GM23338 (cell line): ENCODE data around the gene SOD1. TPM values are rescaled to one million over a fixed set of nuclear protein-coding genes. Genes with fewer than 3 reads are reported as not detected.

Source experiments
- ATAC-seq: fragments of 200-7000 bp; cut with Tn5 transposase; 3 replicates; pipeline ENCODE4 v1.9.1; 2020
- DNase-seq: peaks from one replicate; pipeline ENCODE4 v3.0.0-alpha.2; 2015; ENCODE audit warnings: low spot score
- H2AFZ ChIP-seq: fragments of 200-600 bp; sonication (generic); 2 replicates; pipeline ENCODE4 v1.8.0; 2016; ENCODE audit warnings: antibody characterized with exemption, mild to moderate bottlenecking, moderate library complexity
- H3F3A ChIP-seq: fragments of 200-600 bp; sonication (generic); replicated peaks from 2 replicates; pipeline ENCODE4 v1.8.0; 2017; ENCODE audit warnings: antibody characterized with exemption, mixed run types, low read depth
- H3K27ac ChIP-seq: fragments of 200-600 bp; sonication (generic); 2 replicates; pipeline ENCODE4 v1.6.1; 2016; ENCODE audit warnings: low read depth
- H3K27me3 ChIP-seq: fragments of 200-600 bp; sonication (generic); 2 replicates; pipeline ENCODE4 v1.8.0; 2016; ENCODE audit warnings: mild to moderate bottlenecking, mixed run types, moderate library complexity; ENCODE audit not compliant: insufficient read depth
- H3K36me3 ChIP-seq: fragments of 200-600 bp; sonication (generic); 2 replicates; pipeline ENCODE4 v1.8.0; 2016; ENCODE audit warnings: mild to moderate bottlenecking; ENCODE audit not compliant: insufficient read depth
- H3K4me1 ChIP-seq: fragments of 200-600 bp; sonication (generic); 2 replicates; pipeline ENCODE4 v1.8.0; 2016; ENCODE audit warnings: mild to moderate bottlenecking, moderate library complexity; ENCODE audit not compliant: insufficient read depth
- H3K4me2 ChIP-seq: fragments of 200-600 bp; sonication (generic); 2 replicates; pipeline ENCODE4 v1.7.1; 2017; ENCODE audit warnings: mixed run types
- H3K4me3 ChIP-seq: fragments of 200-600 bp; sonication (generic); 2 replicates; pipeline ENCODE4 v1.6.1; 2016; ENCODE audit warnings: mixed run types
- H3K79me2 ChIP-seq: fragments of 200-600 bp; sonication (generic); replicated peaks from 2 replicates; pipeline ENCODE4 v1.8.0; 2017; ENCODE audit warnings: mild to moderate bottlenecking; ENCODE audit not compliant: insufficient read depth
- H3K9me2 ChIP-seq: fragments of 200-600 bp; sonication (generic); 2 replicates; pipeline ENCODE4 v1.8.0; 2017; ENCODE audit not compliant: insufficient read depth
- H4K20me1 ChIP-seq: fragments of 200-600 bp; sonication (generic); replicated peaks from 2 replicates; pipeline ENCODE4 v1.8.0; 2017; ENCODE audit warnings: mild to moderate bottlenecking; ENCODE audit not compliant: insufficient read depth
- H3K27ac Mint-ChIP-seq: 2 replicates; pipeline ENCODE4 v1.8.0; 2020; ENCODE audit warnings: inconsistent platforms, mild to moderate bottlenecking, moderate library complexity, mixed read lengths
- H3K27me3 Mint-ChIP-seq: 3 replicates; pipeline ENCODE4 v1.8.0; 2022; ENCODE audit warnings: low read depth, mild to moderate bottlenecking, moderate library complexity, mixed read lengths, inconsistent platforms; ENCODE audit not compliant: insufficient read depth, poor library complexity
- H3K36me3 Mint-ChIP-seq: 3 replicates; pipeline ENCODE4 v1.8.0; 2021; ENCODE audit warnings: low read depth, mild to moderate bottlenecking, inconsistent platforms, moderate library complexity, mixed read lengths
- H3K4me1 Mint-ChIP-seq: 3 replicates; pipeline ENCODE4 v1.8.0; 2020; ENCODE audit warnings: mild to moderate bottlenecking, inconsistent platforms, mixed read lengths
- H3K4me3 Mint-ChIP-seq: 3 replicates; pipeline ENCODE4 v1.8.0; 2021; ENCODE audit warnings: moderate library complexity, mild to moderate bottlenecking, inconsistent platforms, mixed read lengths
- H3K9me3 Mint-ChIP-seq: 3 replicates; pipeline ENCODE4 v1.8.0; 2020; ENCODE audit warnings: moderate library complexity, mild to moderate bottlenecking, inconsistent platforms, mixed read lengths
- CREB1 ChIP-seq: fragments of 250-450 bp; sonication (Bioruptor Pico); IDR thresholded peaks from 2 replicates; pipeline ENCODE4 v1.5.0; 2020; ENCODE audit warnings: low read depth, mild to moderate bottlenecking, moderate library complexity
- EZH2 ChIP-seq: fragments of 200-600 bp; sonication (generic); IDR thresholded peaks from one replicate; pipeline ENCODE4 v1.8.0; 2017; ENCODE audit warnings: antibody characterized with exemption, mild to moderate bottlenecking, low read depth; ENCODE audit not compliant: unreplicated experiment
- EZH2phosphoT487 ChIP-seq: fragments of 200-600 bp; sonication (generic); IDR thresholded peaks from one replicate; pipeline ENCODE4 v1.8.1; 2018; ENCODE audit warnings: antibody characterized with exemption; ENCODE audit not compliant: unreplicated experiment
- JUNB ChIP-seq: IDR thresholded peaks from one replicate; pipeline ENCODE4 v1.6.1; 2016; ENCODE audit warnings: antibody characterized with exemption; ENCODE audit not compliant: unreplicated experiment
- NANOG ChIP-seq: IDR thresholded peaks from 2 replicates; pipeline ENCODE4 v1.6.1; 2016; ENCODE audit warnings: antibody characterized with exemption, borderline replicate concordance
- POLR2AphosphoS5 ChIP-seq: IDR thresholded peaks from 2 replicates; pipeline ENCODE4 v1.6.1; 2016; ENCODE audit warnings: antibody characterized with exemption, low read depth
- STAT1 ChIP-seq: IDR thresholded peaks from one replicate; pipeline ENCODE4 v1.6.1; 2016; ENCODE audit warnings: antibody characterized with exemption; ENCODE audit not compliant: unreplicated experiment
- ZNF114 ChIP-seq: fragments of 250-450 bp; sonication (Bioruptor Pico); IDR thresholded peaks from 2 replicates; pipeline ENCODE4 v1.5.0; 2020; ENCODE audit warnings: mild to moderate bottlenecking, moderate library complexity
- ZNF331 ChIP-seq: fragments of 250-450 bp; sonication (Bioruptor Pico); IDR thresholded peaks from 2 replicates; pipeline ENCODE4 v1.5.0; 2020; ENCODE audit warnings: low read depth, mild to moderate bottlenecking, moderate library complexity
- polyA plus RNA-seq: library from polyadenylated mRNA; unstranded; fragments of >200 nt; fragmentation: Nextera tagmentation; extraction: Ambion mirVana; gene quantifications from 2 replicates; pipeline ENCODE4 v1.2.1, GENCODE V29; 2016
- total RNA-seq: library from RNA; depleted of rRNA; stranded (reverse); fragments of >200 nt; shearing (Covaris generic); gene quantifications from 2 replicates; pipeline ENCODE4 v1.2.3, GENCODE V29; 2014
- TF ChIP-seq, protein P1 (sequence below): IDR thresholded peaks from 2 replicates; pipeline ENCODE4 v1.6.1; 2016; ENCODE audit warnings: antibody characterized with exemption
- TF ChIP-seq, protein P2 (sequence below): IDR thresholded peaks from one replicate; pipeline ENCODE4 v1.6.1; 2018; ENCODE audit warnings: antibody characterized with exemption; ENCODE audit not compliant: unreplicated experiment
- TF ChIP-seq, protein P3 (sequence below): fragments of 250-450 bp; sonication (Bioruptor Pico); IDR thresholded peaks from 2 replicates; pipeline ENCODE4 v1.5.0; 2020; ENCODE audit warnings: mild to moderate bottlenecking, moderate library complexity
- TF ChIP-seq, protein P4 (sequence below), 2 experiments: fragments of 200-600 bp in 1 of 2; sonication (generic) in 1 of 2; conservative IDR thresholded peaks; 2 replicates each; pipeline versions ENCODE4 v1.5.1 to v1.6.1; 2016 to 2017; ENCODE audit warnings: antibody characterized with exemption in 2 of 2, low read depth in 2 of 2, mild to moderate bottlenecking in 2 of 2, moderate library complexity in 1 of 2

Gene SOD1
- total and polyA plus RNA-seq, 2 experiments from 2014 or later: 123 to 454 TPM

DNA sequence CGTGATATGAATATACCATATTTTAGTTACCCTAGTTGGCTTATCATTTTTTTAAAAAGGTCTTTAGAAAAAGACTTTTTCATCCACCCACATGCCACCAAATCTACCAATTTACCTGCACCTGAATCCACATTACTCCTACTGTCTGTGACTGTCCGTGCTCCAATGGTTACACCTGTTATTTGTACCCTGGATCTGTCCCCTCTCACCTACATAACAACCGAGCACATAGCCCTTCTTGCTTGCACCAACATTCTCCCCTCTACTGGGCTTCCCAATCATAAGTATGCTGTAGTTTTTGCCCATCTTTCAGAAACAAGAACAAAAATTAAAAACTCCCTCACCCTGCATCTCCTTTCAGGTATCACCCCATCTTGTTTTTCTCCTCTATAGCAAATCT is 17.6 kb downstream of the SOD1 start:
- ATAC-seq: no peak
- Mint-ChIP-seq H3K9me3 (no peaks in the 10 kb centered on the region), H3K27me3 (no peaks in the 10 kb centered on the region), H3K4me3 (no peak overlapping the region), H3K27ac (no peak overlapping the region), H3K4me1 (peaks cover 4% of the 10 kb centered on the region; the same call in 2 of the 3 replicates), H3K36me3 (peaks cover 8% of the 10 kb centered on the region; the same call in 2 of the 3 replicates)
- no peaks in the 10 kb centered on the region for H3K4me1 ChIP-seq
- no peak overlapping the region for H3K27ac ChIP-seq
- H3K36me3 ChIP-seq: no peaks in the 10 kb centered on the region
- DNase-seq: no peak
- H3K4me2 ChIP-seq: no peak overlapping the region
- peaks cover 10% of the 10 kb centered on the region for H3K79me2 ChIP-seq
- no peak overlapping the region for H2AFZ ChIP-seq
- peaks cover 5% of the 10 kb centered on the region; the same call in 1 of the 2 replicates for H4K20me1 ChIP-seq
- no peaks in the 10 kb centered on the region for H3K9me2 ChIP-seq
- H3K4me3 ChIP-seq: no peak overlapping the region
- H3K27me3 ChIP-seq: no peaks in the 10 kb centered on the region
- no peaks in the 10 kb centered on the region for H3F3A ChIP-seq
- TF ChIP-seq EZH2phosphoT487 (no peak), EZH2 (no peak), ZNF331 (CRISPR knock-in tag) (no peak), CREB1 (CRISPR knock-in tag) (no peak), POLR2AphosphoS5 (no peak), ZNF114 (CRISPR knock-in tag) (no peak), STAT1 (no peak), NANOG (no peak), JUNB (no peak)
- TF ChIP-seq, protein P1, sequence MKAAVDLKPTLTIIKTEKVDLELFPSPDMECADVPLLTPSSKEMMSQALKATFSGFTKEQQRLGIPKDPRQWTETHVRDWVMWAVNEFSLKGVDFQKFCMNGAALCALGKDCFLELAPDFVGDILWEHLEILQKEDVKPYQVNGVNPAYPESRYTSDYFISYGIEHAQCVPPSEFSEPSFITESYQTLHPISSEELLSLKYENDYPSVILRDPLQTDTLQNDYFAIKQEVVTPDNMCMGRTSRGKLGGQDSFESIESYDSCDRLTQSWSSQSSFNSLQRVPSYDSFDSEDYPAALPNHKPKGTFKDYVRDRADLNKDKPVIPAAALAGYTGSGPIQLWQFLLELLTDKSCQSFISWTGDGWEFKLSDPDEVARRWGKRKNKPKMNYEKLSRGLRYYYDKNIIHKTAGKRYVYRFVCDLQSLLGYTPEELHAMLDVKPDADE: no peak
- TF ChIP-seq, protein P2, sequence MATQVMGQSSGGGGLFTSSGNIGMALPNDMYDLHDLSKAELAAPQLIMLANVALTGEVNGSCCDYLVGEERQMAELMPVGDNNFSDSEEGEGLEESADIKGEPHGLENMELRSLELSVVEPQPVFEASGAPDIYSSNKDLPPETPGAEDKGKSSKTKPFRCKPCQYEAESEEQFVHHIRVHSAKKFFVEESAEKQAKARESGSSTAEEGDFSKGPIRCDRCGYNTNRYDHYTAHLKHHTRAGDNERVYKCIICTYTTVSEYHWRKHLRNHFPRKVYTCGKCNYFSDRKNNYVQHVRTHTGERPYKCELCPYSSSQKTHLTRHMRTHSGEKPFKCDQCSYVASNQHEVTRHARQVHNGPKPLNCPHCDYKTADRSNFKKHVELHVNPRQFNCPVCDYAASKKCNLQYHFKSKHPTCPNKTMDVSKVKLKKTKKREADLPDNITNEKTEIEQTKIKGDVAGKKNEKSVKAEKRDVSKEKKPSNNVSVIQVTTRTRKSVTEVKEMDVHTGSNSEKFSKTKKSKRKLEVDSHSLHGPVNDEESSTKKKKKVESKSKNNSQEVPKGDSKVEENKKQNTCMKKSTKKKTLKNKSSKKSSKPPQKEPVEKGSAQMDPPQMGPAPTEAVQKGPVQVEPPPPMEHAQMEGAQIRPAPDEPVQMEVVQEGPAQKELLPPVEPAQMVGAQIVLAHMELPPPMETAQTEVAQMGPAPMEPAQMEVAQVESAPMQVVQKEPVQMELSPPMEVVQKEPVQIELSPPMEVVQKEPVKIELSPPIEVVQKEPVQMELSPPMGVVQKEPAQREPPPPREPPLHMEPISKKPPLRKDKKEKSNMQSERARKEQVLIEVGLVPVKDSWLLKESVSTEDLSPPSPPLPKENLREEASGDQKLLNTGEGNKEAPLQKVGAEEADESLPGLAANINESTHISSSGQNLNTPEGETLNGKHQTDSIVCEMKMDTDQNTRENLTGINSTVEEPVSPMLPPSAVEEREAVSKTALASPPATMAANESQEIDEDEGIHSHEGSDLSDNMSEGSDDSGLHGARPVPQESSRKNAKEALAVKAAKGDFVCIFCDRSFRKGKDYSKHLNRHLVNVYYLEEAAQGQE: no peak
- TF ChIP-seq, protein P3, sequence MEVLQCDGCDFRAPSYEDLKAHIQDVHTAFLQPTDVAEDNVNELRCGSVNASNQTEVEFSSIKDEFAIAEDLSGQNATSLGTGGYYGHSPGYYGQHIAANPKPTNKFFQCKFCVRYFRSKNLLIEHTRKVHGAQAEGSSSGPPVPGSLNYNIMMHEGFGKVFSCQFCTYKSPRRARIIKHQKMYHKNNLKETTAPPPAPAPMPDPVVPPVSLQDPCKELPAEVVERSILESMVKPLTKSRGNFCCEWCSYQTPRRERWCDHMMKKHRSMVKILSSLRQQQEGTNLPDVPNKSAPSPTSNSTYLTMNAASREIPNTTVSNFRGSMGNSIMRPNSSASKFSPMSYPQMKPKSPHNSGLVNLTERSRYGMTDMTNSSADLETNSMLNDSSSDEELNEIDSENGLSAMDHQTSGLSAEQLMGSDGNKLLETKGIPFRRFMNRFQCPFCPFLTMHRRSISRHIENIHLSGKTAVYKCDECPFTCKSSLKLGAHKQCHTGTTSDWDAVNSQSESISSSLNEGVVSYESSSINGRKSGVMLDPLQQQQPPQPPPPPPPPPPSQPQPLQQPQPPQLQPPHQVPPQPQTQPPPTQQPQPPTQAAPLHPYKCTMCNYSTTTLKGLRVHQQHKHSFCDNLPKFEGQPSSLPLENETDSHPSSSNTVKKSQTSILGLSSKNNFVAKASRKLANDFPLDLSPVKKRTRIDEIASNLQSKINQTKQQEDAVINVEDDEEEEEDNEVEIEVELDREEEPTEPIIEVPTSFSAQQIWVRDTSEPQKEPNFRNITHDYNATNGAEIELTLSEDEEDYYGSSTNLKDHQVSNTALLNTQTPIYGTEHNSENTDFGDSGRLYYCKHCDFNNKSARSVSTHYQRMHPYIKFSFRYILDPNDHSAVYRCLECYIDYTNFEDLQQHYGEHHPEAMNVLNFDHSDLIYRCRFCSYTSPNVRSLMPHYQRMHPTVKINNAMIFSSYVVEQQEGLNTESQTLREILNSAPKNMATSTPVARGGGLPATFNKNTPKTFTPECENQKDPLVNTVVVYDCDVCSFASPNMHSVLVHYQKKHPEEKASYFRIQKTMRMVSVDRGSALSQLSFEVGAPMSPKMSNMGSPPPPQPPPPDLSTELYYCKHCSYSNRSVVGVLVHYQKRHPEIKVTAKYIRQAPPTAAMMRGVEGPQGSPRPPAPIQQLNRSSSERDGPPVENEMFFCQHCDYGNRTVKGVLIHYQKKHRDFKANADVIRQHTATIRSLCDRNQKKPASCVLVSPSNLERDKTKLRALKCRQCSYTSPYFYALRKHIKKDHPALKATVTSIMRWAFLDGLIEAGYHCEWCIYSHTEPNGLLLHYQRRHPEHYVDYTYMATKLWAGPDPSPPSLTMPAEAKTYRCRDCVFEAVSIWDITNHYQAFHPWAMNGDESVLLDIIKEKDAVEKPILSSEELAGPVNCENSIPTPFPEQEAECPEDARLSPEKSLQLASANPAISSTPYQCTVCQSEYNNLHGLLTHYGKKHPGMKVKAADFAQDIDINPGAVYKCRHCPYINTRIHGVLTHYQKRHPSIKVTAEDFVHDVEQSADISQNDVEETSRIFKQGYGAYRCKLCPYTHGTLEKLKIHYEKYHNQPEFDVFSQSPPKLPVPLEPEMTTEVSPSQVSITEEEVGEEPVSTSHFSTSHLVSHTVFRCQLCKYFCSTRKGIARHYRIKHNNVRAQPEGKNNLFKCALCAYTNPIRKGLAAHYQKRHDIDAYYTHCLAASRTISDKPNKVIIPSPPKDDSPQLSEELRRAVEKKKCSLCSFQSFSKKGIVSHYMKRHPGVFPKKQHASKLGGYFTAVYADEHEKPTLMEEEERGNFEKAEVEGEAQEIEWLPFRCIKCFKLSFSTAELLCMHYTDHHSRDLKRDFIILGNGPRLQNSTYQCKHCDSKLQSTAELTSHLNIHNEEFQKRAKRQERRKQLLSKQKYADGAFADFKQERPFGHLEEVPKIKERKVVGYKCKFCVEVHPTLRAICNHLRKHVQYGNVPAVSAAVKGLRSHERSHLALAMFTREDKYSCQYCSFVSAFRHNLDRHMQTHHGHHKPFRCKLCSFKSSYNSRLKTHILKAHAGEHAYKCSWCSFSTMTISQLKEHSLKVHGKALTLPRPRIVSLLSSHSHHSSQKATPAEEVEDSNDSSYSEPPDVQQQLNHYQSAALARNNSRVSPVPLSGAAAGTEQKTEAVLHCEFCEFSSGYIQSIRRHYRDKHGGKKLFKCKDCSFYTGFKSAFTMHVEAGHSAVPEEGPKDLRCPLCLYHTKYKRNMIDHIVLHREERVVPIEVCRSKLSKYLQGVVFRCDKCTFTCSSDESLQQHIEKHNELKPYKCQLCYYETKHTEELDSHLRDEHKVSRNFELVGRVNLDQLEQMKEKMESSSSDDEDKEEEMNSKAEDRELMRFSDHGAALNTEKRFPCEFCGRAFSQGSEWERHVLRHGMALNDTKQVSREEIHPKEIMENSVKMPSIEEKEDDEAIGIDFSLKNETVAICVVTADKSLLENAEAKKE (CRISPR knock-in tag): no peak
- TF ChIP-seq, protein P4, sequence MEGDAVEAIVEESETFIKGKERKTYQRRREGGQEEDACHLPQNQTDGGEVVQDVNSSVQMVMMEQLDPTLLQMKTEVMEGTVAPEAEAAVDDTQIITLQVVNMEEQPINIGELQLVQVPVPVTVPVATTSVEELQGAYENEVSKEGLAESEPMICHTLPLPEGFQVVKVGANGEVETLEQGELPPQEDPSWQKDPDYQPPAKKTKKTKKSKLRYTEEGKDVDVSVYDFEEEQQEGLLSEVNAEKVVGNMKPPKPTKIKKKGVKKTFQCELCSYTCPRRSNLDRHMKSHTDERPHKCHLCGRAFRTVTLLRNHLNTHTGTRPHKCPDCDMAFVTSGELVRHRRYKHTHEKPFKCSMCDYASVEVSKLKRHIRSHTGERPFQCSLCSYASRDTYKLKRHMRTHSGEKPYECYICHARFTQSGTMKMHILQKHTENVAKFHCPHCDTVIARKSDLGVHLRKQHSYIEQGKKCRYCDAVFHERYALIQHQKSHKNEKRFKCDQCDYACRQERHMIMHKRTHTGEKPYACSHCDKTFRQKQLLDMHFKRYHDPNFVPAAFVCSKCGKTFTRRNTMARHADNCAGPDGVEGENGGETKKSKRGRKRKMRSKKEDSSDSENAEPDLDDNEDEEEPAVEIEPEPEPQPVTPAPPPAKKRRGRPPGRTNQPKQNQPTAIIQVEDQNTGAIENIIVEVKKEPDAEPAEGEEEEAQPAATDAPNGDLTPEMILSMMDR (conservative IDR thresholded peaks at IDR 0.05; ENCODE audit: low read depth in 2 of 2): no peak
